HFF-Myc (cell line): ENCODE data around the gene C1orf159.
"Not testable (repeated sequence)": the region's sequence is repeated elsewhere in the genome, so short reads cannot be mapped to it uniquely, and the experiment has no call there.

Source experiments
- DNase-seq: peaks from one replicate; pipeline ENCODE4 v3.0.0-alpha.2; 2011; ENCODE audit warnings: low read depth; ENCODE audit errors: extremely low read depth
- H3K4me3 ChIP-seq: replicated peaks from 2 replicates; pipeline ENCODE4 v1.5.1; 2011; ENCODE audit warnings: low read depth, mild to moderate bottlenecking, control low read depth, low read length
- TF ChIP-seq, protein P1 (sequence below): IDR thresholded peaks from 2 replicates; pipeline ENCODE4 v1.5.1; 2012; ENCODE audit warnings: mild to moderate bottlenecking, low read depth, low read length, control low read depth; ENCODE audit errors: missing control alignments

C1orf159 gene

DNA sequence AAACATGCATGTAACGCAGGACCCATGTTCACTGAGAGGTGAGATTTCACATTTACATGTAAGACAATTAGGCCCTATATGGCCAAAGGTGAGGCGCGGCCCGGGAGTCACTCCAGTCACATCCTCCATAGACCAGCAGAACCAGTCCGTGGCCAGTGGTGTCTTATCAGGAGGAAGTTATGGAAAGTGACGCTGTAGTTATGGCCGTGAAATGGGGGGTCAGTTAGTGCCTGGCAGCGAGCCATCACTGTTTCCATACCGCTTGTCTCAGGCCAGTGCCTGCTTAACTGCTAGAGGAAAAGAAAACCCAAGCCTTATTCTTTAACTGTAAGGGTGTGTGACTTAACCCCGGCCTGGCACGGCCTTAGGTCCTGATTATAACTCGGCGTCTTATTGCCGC lies 6.1 kb downstream of the C1orf159 start:
- no peak for DNase-seq
- TF ChIP-seq, protein P1, sequence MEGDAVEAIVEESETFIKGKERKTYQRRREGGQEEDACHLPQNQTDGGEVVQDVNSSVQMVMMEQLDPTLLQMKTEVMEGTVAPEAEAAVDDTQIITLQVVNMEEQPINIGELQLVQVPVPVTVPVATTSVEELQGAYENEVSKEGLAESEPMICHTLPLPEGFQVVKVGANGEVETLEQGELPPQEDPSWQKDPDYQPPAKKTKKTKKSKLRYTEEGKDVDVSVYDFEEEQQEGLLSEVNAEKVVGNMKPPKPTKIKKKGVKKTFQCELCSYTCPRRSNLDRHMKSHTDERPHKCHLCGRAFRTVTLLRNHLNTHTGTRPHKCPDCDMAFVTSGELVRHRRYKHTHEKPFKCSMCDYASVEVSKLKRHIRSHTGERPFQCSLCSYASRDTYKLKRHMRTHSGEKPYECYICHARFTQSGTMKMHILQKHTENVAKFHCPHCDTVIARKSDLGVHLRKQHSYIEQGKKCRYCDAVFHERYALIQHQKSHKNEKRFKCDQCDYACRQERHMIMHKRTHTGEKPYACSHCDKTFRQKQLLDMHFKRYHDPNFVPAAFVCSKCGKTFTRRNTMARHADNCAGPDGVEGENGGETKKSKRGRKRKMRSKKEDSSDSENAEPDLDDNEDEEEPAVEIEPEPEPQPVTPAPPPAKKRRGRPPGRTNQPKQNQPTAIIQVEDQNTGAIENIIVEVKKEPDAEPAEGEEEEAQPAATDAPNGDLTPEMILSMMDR = no peak

GRCh38 chr1:1106510-1107221 lies 9.2 kb downstream of the C1orf159 start:
- TF ChIP-seq, protein P1 = no peak
- H3K4me3 ChIP-seq = no peak overlapping the region
- DNase-seq = no peak

More for the DNA sequence above, 6.1 kb downstream of the C1orf159 start:
- H3K4me3 ChIP-seq = no peak overlapping the region

DNA sequence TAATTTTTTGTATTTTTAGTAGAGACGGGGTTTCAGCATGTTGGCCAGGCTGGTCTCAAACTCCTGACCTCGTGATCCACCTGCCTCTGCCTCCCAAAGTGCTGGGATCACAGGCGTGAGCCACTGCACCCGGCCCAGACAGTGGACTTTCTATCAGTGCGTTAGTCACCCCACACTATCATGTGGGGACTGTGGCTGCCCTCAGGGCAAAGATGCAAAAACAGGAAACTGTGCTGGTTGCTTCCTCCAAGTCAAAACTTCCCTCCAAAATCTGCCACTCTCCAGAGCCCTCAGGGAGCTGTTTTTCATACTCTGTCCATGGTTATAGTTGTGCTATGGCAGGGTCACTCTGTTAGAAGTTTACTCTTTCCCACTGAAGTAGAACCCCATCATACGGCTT lies 11.7 kb downstream of the C1orf159 start:
- not testable (repeated sequence) for DNase-seq, H3K4me3 ChIP-seq

- no peak for DNase-seq
- TF ChIP-seq, protein P1 = no peak
- H3K4me3 ChIP-seq = no peak overlapping the region
Observed at GRCh38 chr1:1101503-1101902, 14.4 kb downstream of the C1orf159 start.

- TF ChIP-seq, protein P1 = no peak
- DNase-seq = no peak
- H3K4me3 ChIP-seq = no peak overlapping the region
Observed at GRCh38 chr1:1100296-1100695, 15.6 kb downstream of the C1orf159 start.

- DNase-seq = no peak
- TF ChIP-seq, protein P1 = no peak
Observed at GRCh38 chr1:1099506-1100183, 16.2 kb downstream of the C1orf159 start.

DNA sequence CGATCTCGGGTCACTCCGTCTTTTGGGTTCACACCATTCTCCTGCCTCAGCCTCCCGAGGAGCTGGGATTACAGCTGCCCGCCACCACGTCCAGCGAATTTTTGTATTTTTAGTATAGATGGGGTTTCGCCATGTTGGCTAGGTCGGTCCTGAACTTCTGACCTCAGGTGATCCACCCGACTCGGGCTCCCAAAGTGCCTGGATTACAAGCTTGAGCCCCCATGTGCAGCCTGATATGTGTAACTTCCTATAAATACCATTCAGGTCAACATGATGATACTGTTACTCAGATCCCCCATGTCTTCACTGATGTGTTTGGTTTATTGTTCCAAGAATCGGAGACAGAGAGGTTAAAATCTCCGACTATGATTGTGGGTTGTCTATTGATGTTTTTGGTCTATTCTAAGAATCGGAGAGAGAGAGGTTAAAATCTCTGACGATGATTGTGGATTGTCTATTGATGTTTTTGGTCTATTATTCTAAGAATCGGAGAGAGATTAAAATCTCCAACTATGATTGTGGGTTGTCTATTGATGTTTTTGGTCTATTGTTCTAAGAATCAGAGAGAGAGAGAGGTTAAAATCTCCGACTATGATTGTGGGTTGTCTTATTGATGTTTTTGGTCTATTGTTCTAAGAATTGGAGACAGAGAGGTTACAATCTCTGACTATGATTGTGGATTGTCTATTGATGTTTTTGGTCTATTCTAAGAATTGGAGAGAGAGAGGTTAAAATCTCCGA lies 17.0 kb downstream of the C1orf159 start:
- no peak for DNase-seq
- H3K4me3 ChIP-seq = no peak overlapping the region
- TF ChIP-seq, protein P1 = no peak

More at GRCh38 chr1:1099506-1100183, 16.2 kb downstream of the C1orf159 start:
- no peak overlapping the region for H3K4me3 ChIP-seq

GRCh38 chr1:1096136-1096535 lies 19.8 kb downstream of the C1orf159 start:
- not testable (repeated sequence) for H3K4me3 ChIP-seq, DNase-seq
